B cell (primary cell): Measurements from ENCODE around the gene SPSB1.

Experiments
- EZH2 ChIP-seq: IDR thresholded peaks from 2 replicates; pipeline ENCODE4 v1.6.1; 2012; ENCODE audit warnings: borderline replicate concordance, low read depth, mild to moderate bottlenecking, moderate library complexity, low read length; ENCODE audit not compliant: insufficient read depth, poor library complexity, severe bottlenecking
- TF ChIP-seq, protein P1 (sequence below): fragments of 200-600 bp; IDR thresholded peaks from one replicate; pipeline ENCODE4 v1.8.0; 2022; ENCODE audit warnings: antibody characterized with exemption, mild to moderate bottlenecking

DNA sequence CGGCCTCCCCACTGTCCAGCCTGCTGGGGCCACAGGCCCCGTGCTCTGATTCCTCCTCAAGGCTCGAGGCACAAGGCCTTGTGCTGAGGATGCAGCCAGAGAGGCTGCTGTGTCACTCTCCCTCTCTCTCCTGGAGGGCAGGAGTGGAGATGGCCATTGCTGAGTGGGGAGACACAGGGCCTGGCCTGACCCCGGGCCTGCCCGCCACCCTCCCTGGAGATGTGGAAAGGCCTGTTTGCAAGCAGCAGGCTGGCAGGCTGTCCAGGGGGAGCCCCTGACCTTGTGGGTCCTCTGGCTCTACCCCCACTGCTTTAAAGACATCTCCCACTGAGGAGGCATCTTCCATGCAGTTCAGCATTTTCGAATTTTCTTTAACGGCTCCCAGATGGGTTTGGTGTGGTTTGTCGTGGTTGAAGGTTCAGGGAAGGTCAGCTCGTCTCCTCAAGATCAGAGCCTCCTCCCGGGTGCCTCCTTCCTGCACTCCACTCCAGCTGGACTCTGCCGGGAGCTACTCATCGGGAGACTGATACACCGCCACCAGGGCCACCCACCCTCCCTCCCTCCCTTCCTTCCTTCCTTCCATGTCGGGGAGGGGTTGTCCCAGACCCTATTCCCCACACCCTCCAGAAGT, 69.1 kb downstream of the SPSB1 start:
- TF ChIP-seq, protein P1, sequence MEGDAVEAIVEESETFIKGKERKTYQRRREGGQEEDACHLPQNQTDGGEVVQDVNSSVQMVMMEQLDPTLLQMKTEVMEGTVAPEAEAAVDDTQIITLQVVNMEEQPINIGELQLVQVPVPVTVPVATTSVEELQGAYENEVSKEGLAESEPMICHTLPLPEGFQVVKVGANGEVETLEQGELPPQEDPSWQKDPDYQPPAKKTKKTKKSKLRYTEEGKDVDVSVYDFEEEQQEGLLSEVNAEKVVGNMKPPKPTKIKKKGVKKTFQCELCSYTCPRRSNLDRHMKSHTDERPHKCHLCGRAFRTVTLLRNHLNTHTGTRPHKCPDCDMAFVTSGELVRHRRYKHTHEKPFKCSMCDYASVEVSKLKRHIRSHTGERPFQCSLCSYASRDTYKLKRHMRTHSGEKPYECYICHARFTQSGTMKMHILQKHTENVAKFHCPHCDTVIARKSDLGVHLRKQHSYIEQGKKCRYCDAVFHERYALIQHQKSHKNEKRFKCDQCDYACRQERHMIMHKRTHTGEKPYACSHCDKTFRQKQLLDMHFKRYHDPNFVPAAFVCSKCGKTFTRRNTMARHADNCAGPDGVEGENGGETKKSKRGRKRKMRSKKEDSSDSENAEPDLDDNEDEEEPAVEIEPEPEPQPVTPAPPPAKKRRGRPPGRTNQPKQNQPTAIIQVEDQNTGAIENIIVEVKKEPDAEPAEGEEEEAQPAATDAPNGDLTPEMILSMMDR, result no peak
- no peak for TF ChIP-seq EZH2
